Dermis blood vessel endothelial cell (primary cell): Measurements from ENCODE around the gene ATP9B. TPM values are rescaled to one million over a fixed set of nuclear protein-coding genes. Genes with fewer than 3 reads are reported as not detected.
A peak's percentile ranks its signal among the peaks of the same experiment; 100 is the strongest.
"Not testable (repeated sequence)": the region's sequence is repeated elsewhere in the genome, so short reads cannot be mapped to it uniquely, and the experiment has no call there.

ENCODE experiments used
- DNase-seq: peaks from one replicate; pipeline ENCODE4 v3.0.0; 2010
- total RNA-seq: library from RNA; depleted of rRNA; stranded (reverse); fragments of >200 nt; gene quantifications from 2 replicates; pipeline ENCODE4 v1.2.3, GENCODE V29; 2014

Gene ATP9B
- total RNA-seq, 1 donor from 2014 or later: 26.9 TPM

- DNase-seq: no peak
These were observed 67.5 kb downstream of the ATP9B start for GRCh38 chr18:79136742-79137141.

GRCh38 chr18:79139206-79139605 lies 70.0 kb downstream of the ATP9B start:
- DNase-seq: no peak

GRCh38 chr18:79147014-79147413 lies 77.8 kb downstream of the ATP9B start:
- no peak for DNase-seq

- no peak for DNase-seq
These were observed 82.0 kb downstream of the ATP9B start for GRCh38 chr18:79151191-79151590.

GRCh38 chr18:79156327-79156726 lies 87.1 kb downstream of the ATP9B start:
- DNase-seq: no peak

- DNase-seq: no peak
These were observed 95.5 kb downstream of the ATP9B start for GRCh38 chr18:79164706-79165105.

- DNase-seq: no peak
These were observed 97.5 kb downstream of the ATP9B start for GRCh38 chr18:79166702-79167101.

- no peak for DNase-seq
These were observed 98.5 kb downstream of the ATP9B start for GRCh38 chr18:79167526-79168190.

- DNase-seq: peak; percentile 56
These were observed 100.9 kb downstream of the ATP9B start for GRCh38 chr18:79169958-79170555.

- not testable (repeated sequence) for DNase-seq
These were observed 103.1 kb downstream of the ATP9B start for GRCh38 chr18:79172331-79172730.

GRCh38 chr18:79173742-79174141 lies 104.5 kb downstream of the ATP9B start:
- DNase-seq: no peak

GRCh38 chr18:79178113-79178531 lies 108.9 kb downstream of the ATP9B start:
- no peak for DNase-seq

GRCh38 chr18:79182047-79182713 lies 113.0 kb downstream of the ATP9B start:
- no peak for DNase-seq

GRCh38 chr18:79185648-79186047 lies 116.5 kb downstream of the ATP9B start:
- DNase-seq: no peak

- no peak for DNase-seq
These were observed 117.5 kb downstream of the ATP9B start for GRCh38 chr18:79186649-79187048.

GRCh38 chr18:79187532-79188277 lies 118.5 kb downstream of the ATP9B start:
- DNase-seq: peak; percentile 47

GRCh38 chr18:79191418-79191817 lies 122.2 kb downstream of the ATP9B start:
- no peak for DNase-seq

- DNase-seq: no peak
These were observed 122.8 kb downstream of the ATP9B start for GRCh38 chr18:79191956-79192355.

- no peak for DNase-seq
These were observed 124.6 kb downstream of the ATP9B start for GRCh38 chr18:79193826-79194225.

GRCh38 chr18:79195716-79196683 lies 126.8 kb downstream of the ATP9B start:
- DNase-seq: no peak

GRCh38 chr18:79197531-79197930 lies 128.3 kb downstream of the ATP9B start:
- DNase-seq: no peak
